Fibroblast of skin of back (primary cell): ENCODE results near the gene SETD1B.
A peak's percentile ranks its signal among the peaks of the same experiment; 100 is the strongest.
"Not testable (repeated sequence)": the region's sequence is repeated elsewhere in the genome, so short reads cannot be mapped to it uniquely, and the experiment has no call there.

Source experiments
- DNase-seq: peaks from one replicate; pipeline ENCODE4 v3.0.0-alpha.2; 2013

The SETD1B gene

DNA sequence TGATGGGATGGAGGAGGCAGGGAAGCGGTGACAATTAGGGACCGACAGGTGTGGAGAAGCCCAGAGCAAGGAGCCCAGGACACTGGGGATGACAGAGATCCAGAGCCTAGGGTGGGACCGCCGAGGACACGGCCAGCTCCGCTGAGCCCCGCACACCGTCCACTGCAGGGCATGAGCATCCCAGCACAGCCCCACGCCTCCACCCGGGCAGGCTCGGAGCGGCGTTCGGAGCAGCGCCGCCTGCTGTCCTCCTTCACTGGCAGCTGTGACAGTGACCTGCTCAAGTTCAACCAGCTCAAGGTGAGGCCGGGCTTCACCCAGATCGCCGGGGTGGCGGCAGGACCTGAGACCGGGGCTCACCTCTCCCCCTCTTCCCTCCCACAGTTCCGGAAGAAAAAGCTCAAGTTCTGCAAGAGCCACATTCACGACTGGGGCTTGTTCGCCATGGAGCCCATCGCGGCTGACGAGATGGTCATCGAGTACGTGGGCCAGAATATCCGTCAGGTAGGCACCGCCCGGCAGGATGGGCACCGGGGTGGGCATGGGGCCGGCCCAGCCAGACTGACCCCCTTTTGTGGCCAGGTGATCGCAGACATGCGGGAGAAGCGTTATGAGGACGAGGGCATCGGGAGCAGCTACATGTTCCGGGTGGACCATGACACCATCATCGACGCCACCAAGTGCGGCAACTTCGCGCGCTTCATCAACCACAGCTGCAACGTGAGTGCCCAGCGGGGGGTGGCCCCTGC is 23.7 kb downstream of the SETD1B start:
- DNase-seq, result no peak

DNA sequence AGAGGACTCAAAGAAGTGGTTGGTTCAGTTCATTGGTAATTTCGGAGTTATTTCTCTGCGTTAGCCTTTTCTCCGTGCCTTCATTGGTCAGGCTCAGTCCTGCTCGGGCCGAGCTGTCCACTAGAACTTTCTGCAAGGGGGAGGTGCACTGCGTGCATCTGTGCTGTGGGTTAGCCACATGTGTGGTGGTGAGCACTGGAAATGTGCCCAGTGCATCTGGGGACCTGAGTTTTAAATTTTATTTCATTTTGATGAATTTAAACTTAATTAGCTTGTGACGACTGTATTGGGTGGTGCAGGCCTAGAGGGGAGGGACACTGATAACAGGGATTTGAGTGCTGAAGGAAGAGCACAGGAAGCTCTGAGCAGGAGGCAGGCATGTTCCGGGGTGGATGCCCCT is 24.5 kb downstream of the SETD1B start:
- no peak for DNase-seq

DNA sequence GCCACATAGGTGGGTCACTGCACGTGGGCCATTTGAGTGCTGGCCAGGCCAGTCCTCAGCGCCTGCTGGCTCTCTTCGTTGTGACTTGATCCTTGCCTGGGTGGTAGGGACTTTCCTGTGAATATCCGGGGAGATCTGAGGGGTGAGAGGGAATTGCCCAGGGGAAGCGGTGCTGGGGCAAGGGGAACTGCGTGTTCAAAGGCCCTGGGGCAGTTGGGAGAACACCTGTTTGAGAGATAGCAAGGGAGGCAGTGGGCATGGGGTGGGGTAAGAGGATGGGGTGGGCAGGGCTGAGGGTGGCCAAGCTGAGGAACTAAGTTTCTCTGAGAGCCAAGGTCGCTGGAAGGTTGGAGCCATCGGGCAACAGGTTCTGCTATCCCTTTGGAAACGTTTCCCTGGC is 25.0 kb downstream of the SETD1B start:
- no peak for DNase-seq

DNA sequence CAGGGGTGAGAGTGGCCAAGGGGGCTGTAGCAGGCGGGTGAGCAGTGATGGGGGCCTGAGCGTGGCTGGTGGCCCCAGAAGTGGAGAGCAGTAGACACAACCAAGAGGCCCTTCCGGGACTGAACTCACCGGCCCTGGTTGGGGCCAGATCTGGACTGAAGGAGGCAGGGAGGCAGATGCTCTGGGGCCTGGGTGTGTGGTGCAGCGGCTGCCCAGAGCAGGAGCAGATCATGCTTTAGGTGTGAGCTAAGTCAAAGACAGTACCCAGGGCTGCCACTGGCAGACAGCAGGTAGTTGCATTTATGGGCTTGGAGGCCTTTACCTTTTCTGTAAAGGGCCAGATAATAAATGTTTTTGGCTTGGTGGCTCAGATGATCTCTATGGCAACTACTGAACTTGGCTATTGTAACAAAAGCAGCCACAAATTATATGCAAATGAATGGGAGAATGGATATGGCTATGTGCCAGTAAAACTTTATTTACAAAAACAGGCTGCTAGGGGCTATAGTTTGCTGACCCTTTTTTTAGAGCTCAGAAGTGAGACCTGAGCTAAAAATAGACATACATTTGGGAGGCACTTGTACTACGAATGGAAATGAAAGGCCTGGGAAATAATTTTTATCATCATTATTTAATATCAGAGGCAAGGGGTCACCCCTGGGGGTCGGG is 25.6 kb downstream of the SETD1B start:
- no peak for DNase-seq

DNA sequence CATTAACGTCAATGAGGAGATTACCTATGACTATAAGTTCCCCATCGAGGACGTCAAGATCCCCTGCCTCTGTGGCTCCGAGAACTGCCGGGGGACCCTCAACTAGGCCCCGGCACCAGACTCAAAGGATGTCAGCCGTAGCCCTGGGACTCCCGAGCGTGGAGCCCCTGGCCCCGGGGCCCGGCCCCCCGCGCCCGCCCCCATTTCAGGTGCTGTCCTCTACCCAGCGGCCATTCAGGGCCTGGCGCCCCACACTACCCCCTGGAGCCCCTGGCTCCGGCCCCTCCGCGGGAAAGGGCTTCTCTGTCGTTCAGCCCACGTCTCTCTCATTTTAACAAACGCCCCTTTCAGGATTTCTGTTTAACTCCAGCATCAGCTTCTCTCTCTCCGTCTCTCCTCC is 26.3 kb downstream of the SETD1B start:
- DNase-seq, result no peak

DNA sequence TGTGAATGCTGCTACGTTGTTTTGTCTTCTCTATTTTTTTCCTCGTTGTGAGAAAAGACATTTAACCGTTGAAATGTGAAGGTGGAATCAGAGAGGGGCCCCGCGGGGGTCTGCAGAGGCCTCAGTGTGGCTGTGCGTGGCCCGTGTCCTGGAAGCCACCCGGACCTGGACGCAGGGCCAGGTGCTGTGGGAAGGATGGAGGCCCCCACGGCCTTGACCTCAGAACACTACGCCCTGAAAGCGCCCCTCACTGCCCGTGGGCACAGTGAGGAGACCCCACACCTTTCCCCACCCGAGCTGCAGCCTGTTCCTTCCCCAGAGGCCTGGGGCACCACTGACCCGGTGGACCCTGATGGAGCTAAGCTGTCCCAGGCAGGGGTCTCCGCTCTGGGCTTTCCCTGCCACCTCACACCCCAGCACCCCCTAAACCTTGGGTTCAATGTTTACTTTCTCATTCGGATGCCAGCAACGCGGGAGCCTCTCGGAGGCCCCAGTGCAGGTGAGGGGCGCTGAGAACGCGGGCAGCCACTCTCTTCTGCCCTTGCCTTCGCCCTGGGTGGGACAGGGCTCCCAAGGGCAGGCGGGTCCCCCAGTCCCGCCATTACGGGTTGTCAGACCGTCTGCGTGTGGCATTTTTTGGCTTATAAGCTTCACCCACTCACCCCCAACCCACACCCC is 26.9 kb downstream of the SETD1B start:
- no peak for DNase-seq

DNA sequence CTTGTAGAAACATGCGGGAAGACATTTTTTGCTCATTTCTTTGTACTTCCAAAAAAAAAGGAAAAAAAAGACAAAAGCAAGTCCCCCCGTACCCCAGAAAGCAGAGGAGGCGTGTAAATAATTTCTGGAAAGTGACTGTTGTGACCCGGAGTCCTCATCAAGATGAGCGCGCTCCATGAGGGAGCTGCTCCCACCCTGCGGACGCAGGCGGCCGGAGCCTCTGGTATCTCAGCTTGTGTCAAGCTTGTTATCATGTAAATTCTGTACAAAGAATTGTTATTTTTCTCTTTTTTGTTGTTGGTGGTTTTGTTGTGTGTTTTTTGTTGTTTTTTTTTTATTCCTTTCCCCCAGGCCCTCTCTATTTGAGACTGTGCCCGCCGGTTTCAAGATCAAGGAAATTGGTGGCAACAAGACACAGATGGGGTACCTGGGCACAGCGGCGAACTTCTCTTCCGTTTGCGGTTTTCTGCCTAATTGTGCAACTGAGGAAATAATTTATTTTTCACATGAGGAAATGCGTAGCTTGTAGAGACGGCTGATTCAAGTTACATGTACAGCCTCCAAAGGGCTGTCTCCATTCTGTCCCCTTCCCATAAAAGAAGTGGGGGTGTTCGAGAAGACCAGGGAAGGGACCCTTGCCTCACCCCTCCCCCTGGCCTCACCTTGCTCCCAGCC is 27.9 kb downstream of the SETD1B start:
- DNase-seq, result no peak

DNA sequence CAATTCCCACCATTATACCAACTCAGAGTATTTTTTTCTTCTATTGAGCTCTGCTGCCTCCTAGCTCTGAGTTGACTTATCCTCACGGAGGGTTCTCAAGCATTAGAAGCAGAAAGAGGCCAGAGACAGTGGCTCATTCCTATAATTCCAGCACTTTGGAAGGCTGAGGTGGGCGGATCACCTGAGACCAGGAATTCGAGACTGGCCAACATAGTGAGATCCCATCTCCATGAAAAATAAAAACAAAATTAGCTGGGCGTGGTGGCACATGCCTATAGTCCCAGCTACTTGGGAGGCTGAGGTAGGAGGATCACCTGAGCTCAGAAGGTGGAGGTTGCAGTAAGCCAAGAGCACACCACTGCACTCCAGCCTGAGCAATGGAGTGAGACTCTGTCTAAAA is 33.9 kb downstream of the SETD1B start:
- DNase-seq, result no peak

DNA sequence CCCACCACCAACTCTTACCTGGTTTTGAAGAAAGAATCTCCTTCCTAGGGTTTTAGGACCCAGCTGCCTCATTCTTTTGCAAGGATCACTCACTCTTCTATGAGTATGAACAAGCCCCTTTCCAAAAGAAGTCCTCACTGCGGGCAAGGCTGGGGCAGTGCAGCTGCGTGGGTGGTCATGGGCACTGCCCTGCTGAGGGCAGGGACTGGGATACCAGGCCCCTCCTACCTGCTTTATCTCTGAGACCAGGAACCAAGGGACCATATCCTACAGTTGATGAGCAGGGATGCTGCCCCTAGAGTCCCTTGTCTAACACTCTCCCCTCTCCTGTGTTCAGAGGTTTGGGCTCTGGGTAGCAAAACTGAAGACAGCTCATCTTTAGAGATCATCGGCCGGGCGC is 34.3 kb downstream of the SETD1B start:
- no peak for DNase-seq

DNA sequence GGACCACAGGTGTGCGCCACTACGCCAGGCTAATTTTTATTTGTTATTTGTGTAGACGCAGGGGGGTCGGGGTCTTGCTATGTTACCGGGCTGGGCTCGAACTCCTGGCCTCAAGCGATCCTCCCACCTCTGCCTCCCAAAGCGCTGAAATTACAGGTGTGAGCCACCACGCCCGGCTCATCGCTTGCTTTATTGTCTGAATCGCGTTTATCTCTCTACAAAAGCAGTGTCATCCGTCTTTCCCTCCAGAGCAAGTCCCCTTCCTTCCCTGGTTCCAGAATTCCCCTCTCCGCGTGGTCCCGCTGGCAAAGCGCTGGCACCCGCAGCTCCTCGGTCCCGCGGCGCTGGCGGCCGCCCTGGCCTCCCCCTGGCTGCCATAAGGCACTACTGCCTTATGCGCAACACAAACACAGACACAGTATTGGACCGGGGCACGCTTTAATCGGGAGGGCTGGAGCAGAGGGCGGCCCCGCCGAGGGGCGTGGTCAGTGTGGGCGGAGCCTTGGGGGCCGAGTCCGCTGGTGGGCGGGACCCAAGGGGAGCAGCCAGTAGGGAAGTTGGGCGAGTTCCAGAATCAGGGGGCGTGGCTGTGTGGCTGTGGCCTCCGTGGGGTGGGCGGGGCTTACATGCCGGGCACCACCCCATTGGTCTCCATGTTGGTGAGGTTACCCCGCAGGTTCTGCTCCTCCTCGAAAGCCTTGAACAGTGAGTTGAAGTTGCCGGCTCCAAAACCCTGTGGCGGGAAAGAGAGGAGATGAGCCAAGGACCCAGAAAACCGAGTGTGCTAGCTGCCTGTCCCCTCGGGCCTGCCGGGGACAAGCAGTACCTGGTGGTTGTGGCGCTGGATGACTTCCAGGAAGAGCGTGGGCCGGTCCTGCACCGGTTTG is 35.5 kb downstream of the SETD1B start:
- DNase-seq, result peak; percentile 95

DNA sequence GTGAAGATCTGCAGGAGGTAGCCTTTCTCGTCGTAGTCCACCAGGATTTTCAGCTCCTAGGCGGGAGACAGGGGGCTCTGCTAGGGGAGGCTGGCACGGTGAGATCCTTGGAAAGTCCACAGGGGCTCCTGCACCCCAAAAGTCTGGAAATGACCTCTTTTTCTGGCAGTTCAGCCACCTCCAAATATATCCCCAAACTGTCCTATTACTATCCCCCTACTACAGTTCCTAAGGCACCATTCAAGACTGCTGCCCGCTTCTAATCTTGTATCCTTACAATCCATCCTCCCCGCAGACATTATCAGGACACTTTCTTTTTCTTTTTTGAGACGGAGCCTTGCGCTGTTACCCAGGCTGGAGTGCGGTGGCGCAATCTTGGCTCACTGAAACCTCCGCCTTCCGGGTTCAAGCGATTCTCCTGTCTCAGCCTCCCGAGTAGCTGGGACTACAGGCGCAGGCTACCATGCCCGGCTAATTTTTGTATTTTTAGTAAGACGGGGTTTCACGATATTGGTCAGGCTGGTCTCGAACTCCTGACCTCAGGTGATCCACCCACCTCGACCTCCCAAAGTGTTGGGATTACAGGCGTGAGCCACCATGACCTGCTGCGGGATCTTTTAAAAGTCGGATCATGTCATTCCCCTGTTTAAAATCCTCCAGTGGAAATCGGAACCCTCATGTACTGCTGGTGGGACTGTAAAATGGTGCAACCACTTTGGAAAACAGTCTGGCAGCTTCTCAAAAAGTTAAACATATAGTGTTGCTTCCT is 36.4 kb downstream of the SETD1B start:
- no peak for DNase-seq

DNA sequence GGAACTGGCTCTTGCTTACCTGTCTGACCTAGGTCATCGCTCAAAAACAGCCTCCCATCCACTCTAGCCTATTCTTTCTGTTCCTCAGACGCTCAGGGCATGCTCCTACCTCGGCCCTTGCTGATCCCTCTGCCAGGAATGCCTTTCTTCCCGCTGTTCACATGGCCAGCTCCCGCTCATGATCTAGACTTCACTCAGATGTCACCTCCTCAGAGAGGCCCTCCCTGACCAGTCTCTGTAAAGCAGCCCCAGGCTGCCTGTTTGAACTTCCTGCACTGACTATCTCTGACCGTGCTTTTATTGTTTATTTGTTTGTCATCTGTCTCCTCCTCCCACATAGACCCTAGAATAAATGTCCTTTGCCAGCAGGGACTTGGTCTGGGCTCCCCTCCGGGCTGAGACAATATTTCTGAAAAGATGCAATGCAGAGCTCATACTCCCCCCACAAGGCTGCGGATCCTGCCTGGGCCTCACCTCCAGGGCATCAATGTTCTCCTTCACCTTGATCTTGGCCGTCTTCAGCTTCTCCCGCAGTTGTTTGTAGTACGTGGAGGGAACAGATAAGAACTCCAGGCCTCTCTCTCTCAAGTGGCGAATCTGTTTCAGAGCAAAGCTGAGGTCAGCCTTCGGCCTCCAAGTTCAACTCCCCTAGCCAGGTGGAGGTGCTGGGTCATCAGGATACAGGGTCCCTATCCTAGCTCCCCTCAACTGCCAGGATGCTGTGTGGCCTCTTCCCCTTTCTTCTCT is 39.6 kb downstream of the SETD1B start:
- no peak for DNase-seq

DNA sequence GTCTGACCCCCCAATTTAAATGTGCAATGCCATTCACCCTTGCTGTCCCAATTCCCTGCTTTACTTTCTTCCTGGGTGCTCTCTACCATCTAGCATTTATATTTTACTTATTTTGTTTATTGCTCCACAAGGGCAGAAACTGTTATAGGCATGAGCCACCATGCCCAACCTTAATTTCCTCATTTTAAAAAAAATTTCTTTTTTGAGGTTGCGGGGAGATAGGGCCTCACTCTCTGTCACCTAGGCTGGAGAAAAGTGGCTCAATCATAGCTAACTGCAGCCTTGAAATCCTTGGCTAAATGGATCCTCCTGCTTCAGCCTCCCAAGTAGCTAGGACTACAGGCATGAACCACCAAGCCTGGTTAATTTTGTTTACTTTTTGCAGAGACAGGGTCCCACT is 41.9 kb downstream of the SETD1B start:
- DNase-seq, result no peak

DNA sequence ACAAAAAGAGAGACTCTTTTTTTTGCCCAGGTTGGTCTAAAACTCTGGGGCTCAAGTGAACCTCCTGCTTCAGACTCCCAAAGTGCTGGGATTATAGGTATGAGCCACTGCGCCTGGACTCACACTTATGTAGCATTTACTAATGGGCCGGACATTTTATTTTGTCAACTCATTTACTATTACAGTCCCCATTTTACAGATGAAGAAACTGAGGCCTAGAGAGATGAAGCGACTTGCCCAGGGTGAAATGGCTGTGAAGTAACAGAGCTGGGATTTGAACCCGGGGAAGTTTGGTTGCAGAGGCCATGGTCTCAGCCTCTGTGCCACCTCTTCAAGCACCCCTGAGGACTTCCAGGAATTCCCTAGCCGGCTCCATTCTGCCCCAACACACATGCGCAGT is 45.4 kb downstream of the SETD1B start:
- no peak for DNase-seq

DNA sequence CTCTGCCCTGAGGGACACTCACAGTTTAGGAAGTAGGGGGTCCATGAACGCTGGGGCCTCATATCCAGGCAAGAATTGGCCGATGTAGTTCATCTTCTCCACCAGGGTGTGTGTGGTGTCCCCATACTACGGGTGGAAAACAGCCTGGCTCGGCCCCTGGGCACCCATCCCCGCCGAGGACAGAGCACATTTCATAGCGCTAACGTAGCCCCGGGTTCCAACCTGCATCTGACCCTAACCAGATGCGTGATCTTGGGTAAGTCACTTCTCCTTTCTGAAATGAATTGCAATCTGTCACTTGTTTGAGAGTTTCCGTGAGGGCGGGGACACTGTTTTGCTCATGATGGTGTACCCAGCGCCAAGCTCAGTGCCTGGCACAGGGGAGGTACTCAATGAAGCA is 45.9 kb downstream of the SETD1B start:
- DNase-seq, result no peak

DNA sequence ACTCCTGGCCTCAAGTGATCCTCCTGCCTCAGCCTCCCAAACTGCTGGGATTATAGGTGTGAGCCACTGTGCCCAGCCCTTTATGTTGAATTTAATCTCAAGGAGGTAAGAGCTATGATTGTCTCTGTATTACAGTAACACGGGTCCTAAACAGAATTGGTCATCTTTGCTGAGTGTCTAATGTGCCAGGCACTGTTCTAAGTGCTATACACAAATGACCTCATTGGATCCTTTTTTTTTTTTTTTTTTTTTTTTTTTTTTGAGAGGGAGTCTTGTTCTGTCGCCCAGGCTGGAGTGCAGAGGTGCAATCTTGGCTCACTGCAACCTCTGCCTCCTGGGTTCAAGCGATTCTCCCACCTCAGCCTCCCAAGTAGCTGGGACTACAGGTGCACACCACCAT is 48.6 kb downstream of the SETD1B start:
- DNase-seq, result not testable (repeated sequence)

DNA sequence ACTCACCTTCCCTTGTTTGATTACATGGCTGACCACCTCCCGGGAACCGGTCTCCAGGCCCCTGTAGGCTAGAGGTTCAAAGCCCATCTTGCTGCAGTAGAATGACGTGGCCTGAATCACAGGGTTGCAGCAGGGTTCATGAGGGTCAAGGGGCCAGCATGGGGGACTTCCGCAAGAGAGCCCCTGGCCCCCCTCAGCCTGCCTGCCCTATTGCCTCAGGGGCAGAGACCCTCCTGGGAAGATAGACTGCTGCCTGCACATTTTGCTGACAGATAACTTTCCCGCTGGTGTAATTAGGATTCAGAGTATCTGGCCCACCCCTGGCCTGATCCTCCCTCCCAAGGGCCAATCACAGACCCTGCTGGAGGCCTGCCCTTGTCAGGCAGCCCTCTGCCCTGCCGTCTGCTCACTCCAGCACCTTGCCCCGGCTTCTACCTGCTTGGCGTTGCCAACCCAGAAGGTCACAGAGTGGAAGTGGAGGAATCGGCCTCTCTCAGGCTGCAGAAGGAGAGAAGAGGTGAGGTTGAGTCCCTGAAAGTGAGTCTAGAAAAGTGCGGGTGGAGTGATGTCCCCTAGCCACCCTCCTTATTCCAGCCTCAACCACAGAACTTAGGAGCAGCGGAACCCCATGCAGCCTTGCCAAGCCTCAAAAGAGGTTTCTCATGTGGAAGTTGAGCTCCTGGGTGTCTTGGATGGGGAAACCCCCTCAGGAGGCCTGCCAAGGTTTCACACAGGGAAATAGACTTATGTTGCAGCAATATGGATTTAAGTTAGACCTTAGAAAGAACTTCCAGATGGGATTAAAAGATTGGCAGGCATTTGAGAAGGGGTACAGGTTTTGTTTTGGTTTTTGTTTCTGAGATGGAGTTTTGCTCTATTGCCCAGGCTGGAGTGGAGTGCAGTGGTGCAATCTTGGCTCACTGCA is 53.8 kb downstream of the SETD1B start:
- no peak for DNase-seq

DNA sequence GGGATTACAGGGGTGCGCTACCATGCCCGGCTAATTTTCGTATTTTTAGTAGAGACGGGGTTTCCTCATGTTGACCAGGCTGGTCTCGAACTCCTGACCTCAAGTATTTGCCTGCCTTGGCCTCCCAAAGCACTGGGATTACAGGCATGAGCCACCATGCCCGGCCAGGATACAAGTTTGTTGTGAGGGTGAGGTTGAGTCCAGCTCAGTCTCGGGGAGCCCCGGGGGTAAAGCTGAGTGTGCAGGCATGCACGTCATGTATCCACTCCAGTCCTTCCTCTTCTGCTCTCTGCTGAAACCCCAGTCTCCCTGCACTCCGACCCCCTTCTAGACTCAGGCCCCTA is 54.5 kb downstream of the SETD1B start:
- DNase-seq, result no peak

DNA sequence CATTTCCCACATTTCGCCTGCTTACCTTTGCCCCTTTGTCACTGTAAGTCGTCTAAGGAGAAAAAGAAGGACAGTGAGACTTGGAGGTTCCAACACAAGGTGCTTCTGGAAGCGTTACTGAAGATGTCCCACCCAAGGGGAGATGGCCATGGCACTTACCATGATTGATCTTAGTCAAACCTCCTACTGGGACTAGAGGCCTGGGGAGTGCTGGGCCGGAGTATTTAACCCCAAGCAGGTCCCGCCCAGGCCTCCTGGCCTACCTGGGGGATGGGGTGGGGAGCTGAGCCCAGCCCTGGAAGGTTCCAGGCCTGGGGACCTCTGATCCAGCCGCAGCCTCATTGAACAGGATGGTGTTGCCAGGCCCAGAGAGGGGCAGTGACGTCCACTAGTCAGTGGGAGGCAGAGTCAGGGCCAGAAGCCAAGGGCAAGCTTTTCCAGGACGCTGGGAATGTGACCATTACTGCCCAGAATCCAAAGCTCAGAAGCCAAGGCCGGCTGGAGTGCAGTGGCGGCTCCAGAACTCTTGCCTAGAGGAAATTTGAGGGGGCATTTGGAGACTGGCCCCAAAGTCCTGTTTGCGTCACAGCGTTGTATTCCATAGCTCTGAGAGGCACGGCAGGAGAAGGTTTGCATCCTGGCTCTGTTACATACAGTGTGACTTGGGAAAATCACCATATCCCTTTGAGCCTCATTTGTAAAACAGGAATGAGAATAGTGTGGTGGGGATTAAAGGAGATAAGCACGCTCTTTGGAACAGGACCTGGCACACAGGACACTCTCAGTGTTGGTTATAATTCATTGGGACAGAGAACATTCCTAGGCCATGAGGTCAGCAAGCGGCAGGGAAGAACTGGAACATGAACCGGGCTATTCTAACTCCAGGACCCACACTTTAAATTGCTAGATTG is 55.1 kb downstream of the SETD1B start, which contains the start of gene HPD:
HPD (minus strand) TSS at position 198 of the 911 bp plus-strand sequence; CDS start at position 162, 36 bp downstream.
- peak; percentile 77 for DNase-seq
